Erythroblast (primary cell): Measurements from ENCODE around the gene SCARF2.

ENCODE experiments used
- GATA1 ChIP-seq: IDR thresholded peaks from 2 replicates; pipeline ENCODE4 v1.6.1; 2011; ENCODE audit warnings: low read depth, mild to moderate bottlenecking, control low read depth, low read length, moderate library complexity
- POLR2A ChIP-seq: IDR thresholded peaks from 2 replicates; pipeline ENCODE4 v1.6.1; 2011; ENCODE audit warnings: mild to moderate bottlenecking, low read length

DNA sequence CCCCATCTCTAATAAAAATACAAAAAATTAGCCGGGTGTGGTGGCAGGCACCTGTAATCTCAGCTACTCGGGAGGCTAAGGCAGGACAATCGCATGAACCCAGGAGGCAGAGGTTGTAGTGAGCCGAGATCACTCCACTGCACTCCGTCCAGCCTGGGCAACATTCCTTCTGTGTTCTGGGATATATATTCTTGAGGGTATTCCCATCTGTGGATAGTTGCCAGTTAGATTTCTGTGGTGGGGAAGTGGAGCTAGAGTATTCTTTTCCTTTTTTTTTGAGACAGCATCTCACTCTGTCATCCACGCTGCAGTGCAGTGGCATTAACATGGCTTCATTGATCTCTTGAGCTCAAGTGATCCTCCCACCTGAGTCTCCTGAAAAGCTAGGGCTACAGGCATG, 52.8 kb downstream of the SCARF2 start:
- TF ChIP-seq POLR2A, result no peak
- TF ChIP-seq GATA1, result no peak
